Measurements from ENCODE around the gene ZNF497. TPM values are rescaled to one million over a fixed set of nuclear protein-coding genes. Genes with fewer than 3 reads are reported as not detected.
A peak's percentile ranks its signal among the peaks of the same experiment; 100 is the strongest.

The ZNF497 gene
- total and polyA plus RNA-seq, 2 of the 8 experiments (the other 6 are each of a cell fraction or from before 2014, with no cell fraction given), result 0.93 to 1.4 TPM

- Histone ChIP-seq H3K56ac (replicated peaks; ENCODE audit: insufficient read length, low read depth, low read length) (no peak overlapping the region), H3K36me3 (ENCODE audit: control insufficient read depth in 2 of 4, insufficient read depth in 4 of 4, low read length in 3 of 4) (peaks cover 14 to 41% (median 30%) of the 10 kb centered on the region in 4 experiments), H3K18ac (ENCODE audit: extremely low read depth, low read length) (no peak overlapping the region), H4K5ac (ENCODE audit: insufficient read length, low read depth, low read length) (no peak overlapping the region), H4K91ac (replicated peaks; ENCODE audit: insufficient read length, low read length) (no peak overlapping the region), H2AFZ (ENCODE audit: low read length) (no peak overlapping the region), H3K4ac (replicated peaks; ENCODE audit: insufficient read length, low read depth, low read length) (no peak overlapping the region), H3K9me3 (ENCODE audit: insufficient read depth in 2 of 2, low read depth in 1 of 2, low read length in 1 of 2) (no peaks in the 10 kb centered on the region), H3K4me2 (ENCODE audit: insufficient read depth in 1 of 2, low read depth in 2 of 2, low read length in 2 of 2) (peak overlapping the region; percentile 95 to 99), H4K8ac (ENCODE audit: extremely low read depth, insufficient read depth, low read length) (no peak overlapping the region), H3K23ac (ENCODE audit: insufficient read length) (no peak overlapping the region), H2BK12ac (ENCODE audit: low read depth, low read length) (no peak overlapping the region), H3K79me2 (ENCODE audit: control insufficient read depth in 1 of 2, insufficient read depth in 2 of 2, low read length in 2 of 2) (peaks cover 6 to 40% of the 10 kb centered on the region in 2 experiments), H2BK15ac (ENCODE audit: low read length) (no peak overlapping the region), H3K27ac (ENCODE audit: low read depth, low read length) (no peak overlapping the region), H3K14ac (ENCODE audit: insufficient read length) (no peak overlapping the region), H3K4me3 (ENCODE audit: extremely low read depth in 1 of 4, insufficient read depth in 2 of 4, low read depth in 3 of 4, low read length in 4 of 4) (peak overlapping the region; percentile 82 to 99 (median 92)), H3K23me2 (ENCODE audit: low read depth, low read length) (peaks cover 19% of the 10 kb centered on the region), H3K27me3 (replicated peaks in 1 of 4; ENCODE audit: control insufficient read depth in 3 of 4, extremely low read depth in 1 of 4, insufficient read depth in 3 of 4, low read length in 3 of 4) (no peaks in the 10 kb centered on the region), H2BK120ac (replicated peaks; ENCODE audit: low read depth, low read length) (no peak overlapping the region), H2BK20ac (ENCODE audit: low read length) (no peak overlapping the region), H2AK5ac (ENCODE audit: low read depth, low read length) (no peak overlapping the region), H2BK5ac (ENCODE audit: low read depth, low read length) (0 out of 2 replicates have a peak overlapping the region, but pooled peaks have one; percentile 1), H3K4me1 (replicated peaks in 1 of 4; ENCODE audit: control insufficient read depth in 3 of 4, insufficient read depth in 4 of 4, low read length in 3 of 4) (peaks cover 0 to 15% (median 9%) of the 10 kb centered on the region in 4 experiments; a peak in 6 of 7 replicates), H3K9ac (replicated peaks in 1 of 4; ENCODE audit: extremely low read depth in 1 of 4, low read depth in 3 of 4, low read length in 3 of 4) (peak overlapping the region in 1 of 4 experiments; percentile 77; a peak in 1 of 7 replicates), H4K20me1 (replicated peaks in 1 of 2; ENCODE audit: control insufficient read depth in 1 of 2, insufficient read depth in 2 of 2, low read length in 2 of 2) (peaks cover 12 to 17% of the 10 kb centered on the region in 2 experiments), H3K79me1 (ENCODE audit: low read depth, low read length) (peaks cover 6% of the 10 kb centered on the region; the same call in 1 of the 2 replicates)
- DNase-seq (ENCODE audit: low read depth in 1 of 2, low spot score in 2 of 2) (no peak), FAIRE-seq (no peak)
- WGBS, 2 experiments (ENCODE audit: extremely low coverage in 1 of 2, insufficient coverage in 1 of 2, insufficient read length in 1 of 2, insufficient replicate concordance in 2 of 2, low coverage in 1 of 2, low lambda C conversion rate in 2 of 2, missing lambda C conversion rate in 1 of 2), result 83% methylated on average over 3 of the region's 3 CpGs; no CpG with 5 or more reads in 1 of the 2 experiments
- ChIA-PET POLR2A (ENCODE audit: partially characterized antibody) (interaction anchor here (0.8 to 5.8 kb wide), 11 partner anchors 9 to 167 kb away, joined by 3 to 78 read pairs (median 8); partner anchors contain the start of genes CHMP2A, RNF225, ZBTB45 and ZNF497), CTCF (ENCODE audit: partially characterized antibody) (interaction anchor here (0.6 kb wide), 1 partner anchor 9 kb away, joined by 3 read pairs; no protein-coding TSS in a partner anchor)
- TF ChIP-seq BACH1 (IDR thresholded peaks at IDR 0.05; ENCODE audit: low read length) (no peak), CTCF (IDR thresholded peaks at IDR 0.05; ENCODE audit: control extremely low read depth in 1 of 3, insufficient read depth in 1 of 3, low read depth in 1 of 3, low read length in 3 of 3) (no peak)
Measured at GRCh38 chr19:58388175-58388526, 25.6 kb upstream of the ZNF497 start.

Measured in H1 (cell line).